Upper lobe of right lung (tissue), 1 donor: ENCODE results near the gene CLASP1. TPM values are rescaled to one million over a fixed set of nuclear protein-coding genes. Genes with fewer than 3 reads are reported as not detected.

Experiments used
- ATAC-seq: fragments of 200-7000 bp; cut with Tn5 transposase; one replicate; pipeline ENCODE4 v1.9.1; 2020; ENCODE audit warnings: mild to moderate bottlenecking, moderate library complexity
- DNase-seq: peaks from one replicate; pipeline ENCODE4 v3.0.0-alpha.2; 2020
- H3K27ac ChIP-seq: fragments of 200-600 bp; one replicate; pipeline ENCODE4 v1.8.0; 2022
- H3K27me3 ChIP-seq: fragments of 200-600 bp; one replicate; pipeline ENCODE4 v1.8.0; 2022; ENCODE audit warnings: mild to moderate bottlenecking
- H3K36me3 ChIP-seq: fragments of 200-600 bp; one replicate; pipeline ENCODE4 v1.8.0; 2022
- H3K4me1 ChIP-seq: fragments of 200-600 bp; one replicate; pipeline ENCODE4 v1.8.0; 2022
- H3K4me3 ChIP-seq: fragments of 200-600 bp; one replicate; pipeline ENCODE4 v1.8.0; 2022; ENCODE audit warnings: mild to moderate bottlenecking
- H3K9me3 ChIP-seq: fragments of 200-600 bp; one replicate; pipeline ENCODE4 v1.8.0; 2022
- intact Hi-C: fragments of 100-400 bp; cut with DNase I; formaldehyde crosslinking; loops from one replicate; pipeline ENCODE4 v1.11.0; 2022
- total RNA-seq: library from RNA; stranded (reverse); fragmentation: NEBNext Ultra II Directional; extraction: Animal tissue kit (Norgen Biotek cat#: 25700); gene quantifications from one replicate; pipeline ENCODE4 v1.2.1, GENCODE V29; 2021
- TF ChIP-seq, protein P1 (sequence below): fragments of 200-600 bp; IDR thresholded peaks from one replicate; pipeline ENCODE4 v1.8.0; 2022; ENCODE audit warnings: antibody characterized with exemption
- donor health status: DM: no; HTN: yes; CAD: no; lungs with severe emphysema.

The CLASP1 gene
- total RNA-seq, 1 donor from 2014 or later, result 44.5 TPM

DNA sequence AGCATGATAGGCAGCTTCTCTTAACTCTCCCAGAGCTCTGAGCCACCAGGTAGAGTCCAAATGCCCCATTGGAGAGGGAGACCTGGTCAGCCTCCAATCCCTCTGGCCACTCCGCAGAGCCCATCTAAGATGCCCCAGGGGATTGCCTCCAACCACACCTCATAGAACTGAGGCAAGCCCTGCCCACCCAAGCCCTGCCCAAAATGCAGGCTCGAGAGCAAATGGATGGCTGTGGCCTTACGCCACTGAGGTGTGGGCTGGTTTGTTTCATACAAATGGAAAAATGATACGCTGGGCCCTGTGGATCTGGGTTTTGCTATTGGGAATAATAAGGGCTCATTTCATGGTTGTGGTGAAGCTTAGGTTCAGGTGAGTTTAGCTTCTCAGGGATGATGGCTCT, 361.3 kb downstream of the CLASP1 start:
- DNase-seq (no peak), ATAC-seq (no peak)
- H3K4me3 ChIP-seq, result no peak overlapping the region
- intact Hi-C loops, result no loop called here
- H3K36me3 ChIP-seq, result no peaks in the 10 kb centered on the region
- no peaks in the 10 kb centered on the region for H3K27me3 ChIP-seq
- H3K9me3 ChIP-seq, result no peaks in the 10 kb centered on the region
- TF ChIP-seq, protein P1, sequence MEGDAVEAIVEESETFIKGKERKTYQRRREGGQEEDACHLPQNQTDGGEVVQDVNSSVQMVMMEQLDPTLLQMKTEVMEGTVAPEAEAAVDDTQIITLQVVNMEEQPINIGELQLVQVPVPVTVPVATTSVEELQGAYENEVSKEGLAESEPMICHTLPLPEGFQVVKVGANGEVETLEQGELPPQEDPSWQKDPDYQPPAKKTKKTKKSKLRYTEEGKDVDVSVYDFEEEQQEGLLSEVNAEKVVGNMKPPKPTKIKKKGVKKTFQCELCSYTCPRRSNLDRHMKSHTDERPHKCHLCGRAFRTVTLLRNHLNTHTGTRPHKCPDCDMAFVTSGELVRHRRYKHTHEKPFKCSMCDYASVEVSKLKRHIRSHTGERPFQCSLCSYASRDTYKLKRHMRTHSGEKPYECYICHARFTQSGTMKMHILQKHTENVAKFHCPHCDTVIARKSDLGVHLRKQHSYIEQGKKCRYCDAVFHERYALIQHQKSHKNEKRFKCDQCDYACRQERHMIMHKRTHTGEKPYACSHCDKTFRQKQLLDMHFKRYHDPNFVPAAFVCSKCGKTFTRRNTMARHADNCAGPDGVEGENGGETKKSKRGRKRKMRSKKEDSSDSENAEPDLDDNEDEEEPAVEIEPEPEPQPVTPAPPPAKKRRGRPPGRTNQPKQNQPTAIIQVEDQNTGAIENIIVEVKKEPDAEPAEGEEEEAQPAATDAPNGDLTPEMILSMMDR, result no peak
- H3K27ac ChIP-seq, result no peak overlapping the region
- peaks cover 8% of the 10 kb centered on the region for H3K4me1 ChIP-seq

Other genes with a start within 250 kb of the CLASP1 start
- gene RNU4ATAC, start 118.6 kb downstream of the CLASP1 start, total RNA-seq, result not detected
- gene NIFK, start 87.4 kb upstream of the CLASP1 start, total RNA-seq, result 36.4 TPM
- 48.2 TPM for gene TSN, start 106.2 kb upstream of the CLASP1 start, total RNA-seq